ENCODE data around the gene RBPJ.

- TF ChIP-seq CTCF (IDR thresholded peaks at IDR 0.05; ENCODE audit: poor library complexity, severe bottlenecking) (no peak), SMC3 (conservative IDR thresholded peaks at IDR 0.05; ENCODE audit: poor library complexity) (no peak), MXI1 (conservative IDR thresholded peaks at IDR 0.05; ENCODE audit: poor library complexity, severe bottlenecking) (no peak), REST (IDR thresholded peaks at IDR 0.05; ENCODE audit: borderline replicate concordance) (no peak)
These were observed 134.8 kb downstream of the RBPJ start for GRCh38 chr4:26455571-26455970.

Data from neural cell (in vitro differentiated cells).